ENCODE results near the gene DCLK2. TPM values are rescaled to one million over a fixed set of nuclear protein-coding genes. Genes with fewer than 3 reads are reported as not detected.
A peak's percentile ranks its signal among the peaks of the same experiment; 100 is the strongest.

The DCLK2 gene
- total and polyA plus RNA-seq, 2 donors from 2014 or later: 2.6 to 3.4 TPM

DNA sequence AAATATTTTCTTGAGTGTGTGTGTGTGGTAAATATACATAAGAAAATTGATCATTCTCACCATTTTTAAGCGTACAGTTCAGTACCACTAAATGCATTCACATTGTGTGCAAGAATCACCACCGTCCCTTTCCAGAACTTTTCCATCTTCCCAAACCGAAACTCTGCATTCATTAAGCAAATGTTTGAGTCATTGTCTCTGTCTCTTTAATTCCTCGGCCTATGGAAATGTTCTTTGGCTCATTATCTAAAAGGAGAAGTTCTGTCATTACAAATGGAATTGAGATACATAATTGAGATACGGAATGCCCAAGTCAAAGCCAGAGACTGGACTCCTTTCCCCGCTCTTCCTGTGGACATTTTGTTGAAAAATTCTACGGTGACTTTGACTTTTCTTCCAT, 168.9 kb downstream of the DCLK2 start:
- Histone ChIP-seq H3K27me3 (ENCODE audit: control insufficient read depth, insufficient read depth, low read length) (no peaks in the 10 kb centered on the region), H3K4me3 (ENCODE audit: low read length in 3 of 3) (no peak overlapping the region), H3K9ac (ENCODE audit: low read length in 3 of 3) (no peak overlapping the region), H3K9me3 (ENCODE audit: control insufficient read depth in 2 of 3, insufficient read depth in 1 of 3, low read length in 3 of 3) (no peaks in the 10 kb centered on the region), H3K27ac (ENCODE audit: low read depth in 2 of 2, low read length in 2 of 2) (no peak overlapping the region), H3K4me1 (ENCODE audit: control insufficient read depth in 2 of 3, insufficient read depth in 2 of 3, low read depth in 1 of 3, low read length in 3 of 3) (no peaks in the 10 kb centered on the region), H3K36me3 (ENCODE audit: control insufficient read depth in 2 of 3, insufficient read depth in 3 of 3, low read length in 3 of 3) (no peaks in the 10 kb centered on the region)
- FAIRE-seq: no peak
- intact Hi-C loops (cut with DNase I): no loop called here
- DNase-seq: no peak
- TF ChIP-seq, protein P1, sequence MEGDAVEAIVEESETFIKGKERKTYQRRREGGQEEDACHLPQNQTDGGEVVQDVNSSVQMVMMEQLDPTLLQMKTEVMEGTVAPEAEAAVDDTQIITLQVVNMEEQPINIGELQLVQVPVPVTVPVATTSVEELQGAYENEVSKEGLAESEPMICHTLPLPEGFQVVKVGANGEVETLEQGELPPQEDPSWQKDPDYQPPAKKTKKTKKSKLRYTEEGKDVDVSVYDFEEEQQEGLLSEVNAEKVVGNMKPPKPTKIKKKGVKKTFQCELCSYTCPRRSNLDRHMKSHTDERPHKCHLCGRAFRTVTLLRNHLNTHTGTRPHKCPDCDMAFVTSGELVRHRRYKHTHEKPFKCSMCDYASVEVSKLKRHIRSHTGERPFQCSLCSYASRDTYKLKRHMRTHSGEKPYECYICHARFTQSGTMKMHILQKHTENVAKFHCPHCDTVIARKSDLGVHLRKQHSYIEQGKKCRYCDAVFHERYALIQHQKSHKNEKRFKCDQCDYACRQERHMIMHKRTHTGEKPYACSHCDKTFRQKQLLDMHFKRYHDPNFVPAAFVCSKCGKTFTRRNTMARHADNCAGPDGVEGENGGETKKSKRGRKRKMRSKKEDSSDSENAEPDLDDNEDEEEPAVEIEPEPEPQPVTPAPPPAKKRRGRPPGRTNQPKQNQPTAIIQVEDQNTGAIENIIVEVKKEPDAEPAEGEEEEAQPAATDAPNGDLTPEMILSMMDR (IDR thresholded peaks at IDR 0.05; ENCODE audit: borderline replicate concordance, extremely low read depth, insufficient read depth): no peak

- Histone ChIP-seq H3K27ac (ENCODE audit: low read depth in 2 of 2, low read length in 2 of 2) (no peak overlapping the region), H3K9ac (ENCODE audit: low read length in 3 of 3) (no peak overlapping the region), H3K9me3 (ENCODE audit: control insufficient read depth in 2 of 3, insufficient read depth in 1 of 3, low read length in 3 of 3) (no peaks in the 10 kb centered on the region), H3K27me3 (ENCODE audit: control insufficient read depth, insufficient read depth, low read length) (no peaks in the 10 kb centered on the region), H3K4me1 (ENCODE audit: control insufficient read depth in 2 of 3, insufficient read depth in 2 of 3, low read depth in 1 of 3, low read length in 3 of 3) (no peaks in the 10 kb centered on the region), H3K4me3 (ENCODE audit: low read length in 3 of 3) (no peak overlapping the region), H3K36me3 (ENCODE audit: control insufficient read depth in 2 of 3, insufficient read depth in 3 of 3, low read length in 3 of 3) (no peaks in the 10 kb centered on the region)
- no peak for FAIRE-seq
- DNase-seq: no peak
- TF ChIP-seq, protein P1 (IDR thresholded peaks at IDR 0.05; ENCODE audit: borderline replicate concordance, extremely low read depth, insufficient read depth): no peak
- intact Hi-C loops (cut with DNase I): no loop called here
Observed at GRCh38 chr4:150248181-150248580, 169.9 kb downstream of the DCLK2 start.

- FAIRE-seq (no peak), DNase-seq (peak in 1 of 5 donors; percentile 46)
- H3K27ac ChIP-seq (ENCODE audit: low read depth in 2 of 2, low read length in 2 of 2): no peak overlapping the region
- no peaks in the 10 kb centered on the region for H3K36me3 ChIP-seq (ENCODE audit: control insufficient read depth in 2 of 3, insufficient read depth in 3 of 3, low read length in 3 of 3)
- H3K4me1 ChIP-seq (ENCODE audit: control insufficient read depth in 2 of 3, insufficient read depth in 2 of 3, low read depth in 1 of 3, low read length in 3 of 3): no peaks in the 10 kb centered on the region
- no peaks in the 10 kb centered on the region for H3K27me3 ChIP-seq (ENCODE audit: control insufficient read depth, insufficient read depth, low read length)
- TF ChIP-seq, protein P1 (IDR thresholded peaks at IDR 0.05; ENCODE audit: borderline replicate concordance, extremely low read depth, insufficient read depth): no peak
- no peak overlapping the region for H3K9ac ChIP-seq (ENCODE audit: low read length in 3 of 3)
- no peak overlapping the region for H3K4me3 ChIP-seq (ENCODE audit: low read length in 3 of 3)
- intact Hi-C loops (cut with DNase I): no loop called here
- H3K9me3 ChIP-seq (ENCODE audit: control insufficient read depth in 2 of 3, insufficient read depth in 1 of 3, low read length in 3 of 3): no peaks in the 10 kb centered on the region
Observed at GRCh38 chr4:150250293-150250997, 172.2 kb downstream of the DCLK2 start.
